Stimulated activated CD4-positive, alpha-beta T cell treated with anti-CD3 and anti-CD28 coated beads, Interleukin-15, amount 100 ng/mL, for 48 hours (primary cell): ENCODE results near the gene CDK11B.
A peak's percentile ranks its signal among the peaks of the same experiment; 100 is the strongest.
"Not testable (repeated sequence)": the region's sequence is repeated elsewhere in the genome, so short reads cannot be mapped to it uniquely, and the experiment has no call there.

Source experiments
- DNase-seq, 2 donors: peaks; one replicate each; pipeline ENCODE4 v3.0.0-alpha.2; 2020; ENCODE audit warnings: low read depth in 2 of 2

Gene CDK11B

DNA sequence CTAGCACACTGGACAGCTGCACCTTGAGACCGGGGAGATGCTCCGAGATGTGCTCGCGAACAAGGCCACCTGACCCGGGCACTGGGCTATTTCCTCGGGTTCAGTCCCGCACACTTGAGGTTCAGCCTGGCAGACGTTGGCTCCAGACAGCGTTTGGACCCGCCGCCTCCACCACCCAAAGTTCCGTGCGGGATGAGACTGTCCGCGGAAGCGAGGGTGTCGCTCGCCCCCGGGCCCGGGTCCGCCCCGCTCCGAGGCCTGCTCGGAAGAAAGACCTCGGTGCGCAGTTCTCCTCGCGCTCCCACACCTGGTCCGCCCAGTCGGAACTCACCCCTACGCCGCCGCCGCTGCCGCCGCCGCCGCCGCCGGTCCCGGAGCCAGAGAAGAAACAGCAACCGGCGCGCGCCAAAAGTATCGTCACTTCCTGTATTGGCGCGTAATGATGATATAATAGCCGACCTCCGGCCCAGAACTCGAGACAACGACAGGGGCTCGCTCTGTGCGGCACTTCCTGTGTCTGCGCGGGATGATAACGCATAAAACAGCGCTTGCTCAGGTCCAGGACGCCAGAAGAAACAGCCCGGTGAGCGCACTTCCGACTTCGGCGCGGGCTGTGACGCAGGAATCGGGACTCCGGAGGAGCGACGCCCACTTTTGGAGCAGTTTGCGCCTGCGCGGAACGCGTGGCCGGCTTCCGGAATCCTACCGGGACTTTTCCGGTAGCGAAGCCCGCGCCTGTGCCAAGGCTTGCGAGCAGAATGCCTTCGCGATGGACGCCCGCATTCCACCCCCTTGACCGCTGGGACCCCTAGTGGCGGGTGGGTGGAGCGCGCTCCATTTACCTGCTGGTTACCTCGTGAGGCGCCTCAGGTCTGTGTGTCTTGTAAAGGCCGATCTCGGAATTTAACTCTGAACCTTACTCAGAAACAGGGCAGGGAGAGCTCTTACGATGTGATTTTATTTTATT, at the start of gene CDK11B:
CDK11B (minus strand) TSS at position 422 of the 967 bp plus-strand sequence. CDS start 1,519 bp downstream, outside the sequence.
- peak; percentile 91 to 98 for DNase-seq

DNA sequence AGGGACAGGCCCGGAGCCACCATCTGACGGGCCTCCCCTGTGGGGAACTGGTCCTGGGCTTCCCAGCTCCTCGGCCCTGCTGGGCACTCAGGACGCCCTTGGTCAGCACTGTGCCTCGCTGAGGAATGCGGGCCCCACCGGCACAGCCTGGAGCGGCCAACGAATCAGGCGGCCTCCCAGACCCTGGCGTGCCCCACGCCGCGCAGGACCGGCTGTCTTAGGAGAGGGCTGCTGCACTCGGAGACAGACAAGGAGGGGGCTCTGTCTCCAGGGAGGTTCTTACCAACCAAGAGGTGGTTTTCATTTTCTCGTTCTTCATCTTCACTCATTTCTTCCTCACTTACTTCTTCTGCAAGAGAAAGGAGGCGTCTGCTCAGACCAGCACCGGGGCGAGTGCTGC, 49.1 kb upstream of the CDK11B start:
- not testable (repeated sequence) for DNase-seq

GRCh38 chr1:1707241-1707640, 48.4 kb upstream of the CDK11B start:
- not testable (repeated sequence) for DNase-seq

DNA sequence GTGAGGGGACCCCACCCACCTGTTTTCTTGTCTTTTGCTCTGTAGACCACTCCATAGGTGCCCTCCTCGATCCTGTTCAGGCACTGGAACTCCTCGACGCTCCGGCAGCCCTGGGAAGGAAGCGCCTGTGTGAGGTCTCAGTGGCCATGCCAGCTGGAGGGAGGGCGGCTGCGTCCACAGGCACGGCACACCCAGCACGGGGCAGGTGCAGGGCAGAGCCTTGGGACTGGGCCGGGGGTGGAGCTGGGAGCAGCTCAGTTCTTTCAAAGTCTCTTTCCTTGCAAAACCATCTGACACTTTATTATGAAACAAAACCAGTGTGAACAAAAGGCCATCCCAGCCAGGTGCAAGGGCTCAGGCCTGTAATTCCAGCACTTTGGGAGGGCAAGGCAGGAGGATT, 46.8 kb upstream of the CDK11B start:
- DNase-seq: not testable (repeated sequence)

- not testable (repeated sequence) for DNase-seq
Measured at GRCh38 chr1:1704284-1704957, 45.6 kb upstream of the CDK11B start.

- DNase-seq: no peak
Measured at GRCh38 chr1:1703796-1704195, 45.0 kb upstream of the CDK11B start.

GRCh38 chr1:1702506-1702905, 43.7 kb upstream of the CDK11B start:
- not testable (repeated sequence) for DNase-seq

- DNase-seq: not testable (repeated sequence)
Measured at GRCh38 chr1:1700557-1700956, 41.8 kb upstream of the CDK11B start.

GRCh38 chr1:1700067-1700466, 41.3 kb upstream of the CDK11B start:
- DNase-seq: not testable (repeated sequence)

DNA sequence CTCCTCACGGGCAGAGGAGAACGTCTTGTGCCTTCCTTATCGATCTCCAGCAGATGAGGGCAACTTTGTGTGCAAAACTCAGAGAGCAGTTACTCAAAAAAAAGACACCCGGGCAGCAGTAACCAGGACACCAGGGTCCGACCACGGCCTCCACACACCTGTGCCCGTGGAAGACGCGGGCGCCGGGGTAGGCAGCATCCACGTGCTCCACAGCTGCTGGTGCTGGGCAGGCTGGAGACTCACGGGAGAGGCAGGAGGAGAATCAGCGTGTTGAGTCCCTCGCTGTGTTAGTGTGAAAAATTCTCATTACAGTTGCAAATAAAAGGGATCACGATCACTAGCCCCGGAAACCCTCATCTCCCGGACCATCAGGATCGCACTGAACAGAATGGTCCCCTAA, 40.3 kb upstream of the CDK11B start:
- DNase-seq: not testable (repeated sequence)

GRCh38 chr1:1697358-1698183, 38.8 kb upstream of the CDK11B start:
- not testable (repeated sequence) for DNase-seq

GRCh38 chr1:1696431-1697357, 37.9 kb upstream of the CDK11B start:
- not testable (repeated sequence) for DNase-seq

DNA sequence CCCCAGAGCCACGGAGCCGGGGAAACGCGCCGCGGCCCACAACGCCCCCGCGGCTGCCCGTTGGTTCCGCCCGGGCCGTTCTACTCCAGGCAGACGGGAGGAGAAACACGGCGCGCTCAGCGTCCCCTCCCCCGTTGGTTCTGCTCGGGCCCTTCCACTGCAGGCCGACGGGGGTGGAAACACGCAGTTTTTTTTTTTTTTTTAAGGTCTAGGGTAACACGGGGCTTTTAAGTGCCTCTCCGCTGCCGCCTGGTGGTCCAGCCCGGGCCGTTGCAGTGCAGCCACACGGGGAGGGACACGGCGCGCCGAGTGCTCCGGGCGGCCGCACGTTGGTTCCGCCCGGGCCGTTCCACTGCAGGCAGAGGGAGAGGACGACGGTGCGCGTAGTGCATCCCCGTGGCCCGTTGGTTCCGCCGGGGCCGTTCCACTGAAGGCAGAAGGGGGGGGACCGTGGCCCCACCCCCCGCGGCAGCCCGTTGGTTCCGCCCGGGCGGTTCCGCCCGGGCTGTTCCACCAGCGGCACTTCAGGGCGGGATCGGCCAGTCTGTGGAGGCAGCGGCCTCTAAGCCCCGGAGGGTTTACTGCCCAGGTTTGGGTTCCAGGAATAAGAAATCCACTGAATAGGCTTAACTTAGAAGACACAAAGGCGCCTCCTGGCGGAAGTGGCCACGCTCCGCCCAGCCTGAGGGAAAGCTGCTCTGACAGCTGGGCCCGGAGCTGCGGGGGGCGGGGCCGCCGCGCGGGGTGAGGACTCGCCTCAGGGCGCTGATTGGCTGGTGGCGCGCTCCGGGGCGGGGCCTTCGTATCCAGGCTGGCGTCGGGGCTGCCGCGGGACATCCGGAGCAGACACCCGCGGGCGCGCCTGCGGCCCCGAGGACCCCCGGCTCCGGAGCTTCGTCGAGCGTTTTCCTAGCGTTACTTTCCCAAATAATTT, 34.2 kb upstream of the CDK11B start, which contains the start of gene SLC35E2B:
SLC35E2B (minus strand) TSS at position 82 of the 934 bp plus-strand sequence. CDS start 16,096 bp downstream, outside the sequence.
- peak; percentile 91 to 93 for DNase-seq

DNA sequence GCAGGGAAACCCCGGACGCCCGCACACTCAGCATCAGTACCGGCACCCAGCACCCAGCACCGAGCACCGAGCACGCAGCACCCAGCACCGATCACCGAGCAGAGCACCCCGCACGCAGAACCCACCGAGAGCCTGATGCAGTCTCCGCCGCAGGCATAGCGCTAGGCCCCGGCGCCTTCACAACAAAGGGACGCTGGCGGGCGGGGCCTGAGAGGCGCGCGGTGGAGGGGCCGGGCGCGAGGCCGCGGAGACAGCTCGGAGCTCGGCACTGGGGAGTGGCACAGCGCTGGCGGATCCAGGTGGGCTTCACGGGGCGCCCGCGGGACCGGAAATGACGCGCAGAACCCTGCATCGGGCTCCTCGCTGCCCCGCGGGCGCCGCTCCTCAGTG, 33.5 kb upstream of the CDK11B start:
- DNase-seq: peak; percentile 59 to 79

GRCh38 chr1:1691443-1691842, 32.6 kb upstream of the CDK11B start:
- DNase-seq: not testable (repeated sequence)

- not testable (repeated sequence) for DNase-seq
Measured at GRCh38 chr1:1689526-1689925, 30.7 kb upstream of the CDK11B start.

GRCh38 chr1:1687846-1688245, 29.0 kb upstream of the CDK11B start:
- no peak for DNase-seq

- DNase-seq: no peak
Measured at GRCh38 chr1:1684031-1684681, 25.4 kb upstream of the CDK11B start.
